K562 (cell line): ENCODE data around the gene EHBP1L1. TPM values are rescaled to one million over a fixed set of nuclear protein-coding genes. Genes with fewer than 3 reads are reported as not detected.

Source experiments
- ATAC-seq: fragments of 200-7000 bp; cut with Tn5 transposase; 3 replicates; pipeline ENCODE4 v1.9.1; 2020; ENCODE audit warnings: moderate library complexity
- BruUV-seq: library from RNA; stranded (reverse); fragments of 400-500 nt; replicated peaks from 2 replicates; lab custom pipeline; 2021; lab: Mats Ljungman, UMichigan
- CTCF ChIA-PET: fragments of 300-600 bp; formaldehyde crosslinking; extraction: SDS; loops from one replicate; lab custom pipeline; 2021; ENCODE audit warnings: low intra/inter-chr PET ratio; lab: Yijun Ruan, JAX
- POLR2A ChIA-PET: fragments of 300-600, 350-650 bp; sonication (Branson Sonifier 250); formaldehyde crosslinking; extraction: SDS; loops from one replicate; lab custom pipeline; 2021; ENCODE audit warnings: antibody characterized with exemption, inconsistent platforms; lab: Yijun Ruan, JAX
- DNase-seq, 4 experiments: peaks; one replicate each; pipeline versions ENCODE4 v3.0.0 to v3.0.0-alpha.2; 2011 to 2018; ENCODE audit warnings: low spot score in 3 of 4, mixed read lengths in 3 of 4; ENCODE audit errors: extremely low read depth in 1 of 4
- FAIRE-seq: peaks from 2 replicates; lab custom pipeline; 2011; peaks lifted over from hg19 to GRCh38; lab: Jason Lieb, UNC
- H2AFZ ChIP-seq: 2 replicates; pipeline ENCODE4 v1.6.0; 2011; ENCODE audit warnings: low read depth, low read length, control low read depth, inconsistent platforms
- H3K27ac ChIP-seq: fragments of 200-600 bp; 3 replicates; pipeline ENCODE4 v1.8.0; 2011; ENCODE audit warnings: low read depth, mild to moderate bottlenecking, control low read depth, inconsistent platforms, low read length, moderate library complexity, mixed read lengths; ENCODE audit errors: extremely low read depth
- H3K27me3 ChIP-seq, 2 experiments: fragments of 300-600 bp in 1 of 2; 2 replicates in 1 of 2; 3 replicates in 1 of 2; pipeline versions ENCODE4 v1.6.0 to v1.8.0; 2011; ENCODE audit warnings: inconsistent platforms in 2 of 2, low read length in 2 of 2, mild to moderate bottlenecking in 1 of 2, mixed read lengths in 1 of 2, moderate library complexity in 1 of 2; ENCODE audit not compliant: control insufficient read depth in 2 of 2, insufficient read depth in 2 of 2
- H3K36me3 ChIP-seq: fragments of 300-600 bp; 3 replicates; pipeline ENCODE4 v1.8.0; 2011; ENCODE audit warnings: mild to moderate bottlenecking, low read length, inconsistent platforms; ENCODE audit not compliant: control insufficient read depth, insufficient read depth
- H3K4me1 ChIP-seq, 2 experiments: fragments of 200-600 bp in 1 of 2; replicated peaks in 1 of 2; 2 replicates in 1 of 2; 3 replicates in 1 of 2; pipeline versions ENCODE4 v1.5.1 to v1.8.0; 2011; ENCODE audit warnings: inconsistent platforms in 2 of 2, low read length in 2 of 2, mild to moderate bottlenecking in 1 of 2, mixed read lengths in 1 of 2, moderate library complexity in 1 of 2; ENCODE audit not compliant: control insufficient read depth in 2 of 2, insufficient read depth in 2 of 2
- H3K4me2 ChIP-seq: 2 replicates; pipeline ENCODE4 v1.6.1; 2011; ENCODE audit warnings: low read length, control low read depth, inconsistent platforms, mixed read lengths; ENCODE audit not compliant: insufficient read depth
- H3K4me3 ChIP-seq: fragments of 200-600 bp; sonication (generic), shearing (Covaris generic); 2 replicates; pipeline ENCODE4 v1.5.1; 2016; ENCODE audit warnings: control low read depth, inconsistent platforms
- H3K79me2 ChIP-seq: fragments of 200-600 bp; 3 replicates; pipeline ENCODE4 v1.8.0; 2011; ENCODE audit warnings: low read length, inconsistent platforms; ENCODE audit not compliant: control insufficient read depth, insufficient read depth
- H3K9ac ChIP-seq, 2 experiments: 2 replicates each; pipeline versions ENCODE4 v1.6.0 to v1.6.1; 2011; ENCODE audit warnings: low read depth in 2 of 2, low read length in 2 of 2, control low read depth in 1 of 2, inconsistent platforms in 1 of 2, mild to moderate bottlenecking in 1 of 2, mixed read lengths in 1 of 2; ENCODE audit not compliant: insufficient read depth in 1 of 2
- H3K9me1 ChIP-seq: one replicate; pipeline ENCODE4 v1.6.0; 2011; ENCODE audit warnings: inconsistent platforms, mild to moderate bottlenecking, low read length, moderate library complexity; ENCODE audit not compliant: control insufficient read depth, insufficient read depth
- H3K9me3 ChIP-seq: replicated peaks from 2 replicates; pipeline ENCODE4 v1.5.1; 2011; ENCODE audit warnings: low read depth, low read length, inconsistent platforms; ENCODE audit not compliant: control insufficient read depth, insufficient read depth
- H4K20me1 ChIP-seq: replicated peaks from 2 replicates; pipeline ENCODE4 v1.6.1; 2011; ENCODE audit warnings: low read length, inconsistent platforms, mixed read lengths; ENCODE audit not compliant: control insufficient read depth, insufficient read depth
- KDM1A ChIP-seq, 2 experiments: fragments of 450-650 bp; IDR thresholded peaks; 2 replicates each; pipeline ENCODE4 v1.6.1; 2016; ENCODE audit warnings: mild to moderate bottlenecking in 2 of 2
- OTX1 ChIP-seq: fragments of 450-650 bp; formaldehyde crosslinking; IDR thresholded peaks from 2 replicates; pipeline ENCODE4 v1.4.0; 2022; ENCODE audit warnings: mild to moderate bottlenecking
- POLR2G ChIP-seq: fragments of 200-400 bp; formaldehyde crosslinking; IDR thresholded peaks from 2 replicates; pipeline ENCODE4 v1.6.1; 2017; ENCODE audit warnings: low read depth, mild to moderate bottlenecking, antibody characterized with exemption, low read length, moderate library complexity
- RBFOX2 ChIP-seq: fragments of 200-400 bp; formaldehyde crosslinking; IDR thresholded peaks from 2 replicates; pipeline ENCODE4 v1.6.1; 2017; ENCODE audit warnings: low read depth, mild to moderate bottlenecking, low read length, moderate library complexity
- RBM22 ChIP-seq: fragments of 200-400 bp; formaldehyde crosslinking; IDR thresholded peaks from 2 replicates; pipeline ENCODE4 v1.6.1; 2018; ENCODE audit warnings: low read length, low read depth; ENCODE audit not compliant: poor library complexity, severe bottlenecking
- ZNF232 ChIP-seq: sonication (generic); formaldehyde crosslinking; IDR thresholded peaks from 2 replicates; pipeline ENCODE4 v1.8.0; 2022; ENCODE audit warnings: mild to moderate bottlenecking, missing genetic modification reagents
- WGBS: fragments of 100-300 bp; shearing (Covaris generic); methylation state at CpG from one replicate; pipeline ENCODE4 v1.1.6; 2016; ENCODE audit warnings: low coverage, mixed read lengths; ENCODE audit not compliant: insufficient coverage; ENCODE audit errors: missing lambda C conversion rate; 5-methylcytosine and 5-hydroxymethylcytosine counted together
- in situ Hi-C: fragments of 300-500 bp; cut with MboI; formaldehyde crosslinking; loops from 4 replicates; pipeline ENCODE4 v1.15.0; 2018; ENCODE audit warnings: inconsistent platforms, mixed read lengths
- intact Hi-C: fragments of 100-400 bp; cut with micrococcal nuclease; formaldehyde crosslinking; loops from 2 replicates; pipeline ENCODE4 v1.14.2; 2022
- polyA plus RNA-seq, 8 experiments: library from polyadenylated mRNA; depleted of rRNA in 4 of 8; stranded (reverse) in 5 of 8; unstranded in 3 of 8; fragments of >200 nt; fragmentation: Nextera tagmentation in 2 of 8; fragmentation: Illumina TruSeq in 1 of 8; extraction: Ambion mirVana in 2 of 8; extraction: Trizol in 1 of 8; gene quantifications; 2 replicates each; pipeline versions ENCODE4 v1.2.1 to v1.2.3, GENCODE V29; 2011 to 2014; ENCODE audit warnings: inconsistent platforms in 1 of 8, missing spikeins in 1 of 8
- total RNA-seq, 7 experiments: library from RNA; depleted of rRNA in 6 of 7; stranded (reverse); fragments of >200 nt in 6 of 7; fragmentation: Illumina TruSeq in 2 of 7; extraction: Trizol in 2 of 7; gene quantifications; 2 replicates each; pipeline versions ENCODE4 v1.2.1 to v1.2.3, GENCODE V29; 2011 to 2021; ENCODE audit warnings: low replicate concordance in 1 of 7

The EHBP1L1 gene
- total and polyA plus RNA-seq, 9 of the 15 experiments (the other 6 are each of a cell fraction or from before 2014, with no cell fraction given): 0.03 to 87.1 (median 26.3) TPM

- no peaks in the 10 kb centered on the region for H3K9me3 ChIP-seq
- no peaks in the 10 kb centered on the region for H4K20me1 ChIP-seq
- H3K27me3 ChIP-seq: no peaks in the 10 kb centered on the region
- TF ChIP-seq KDM1A (IDR thresholded peaks at IDR 0.05): no peak
- TF ChIP-seq OTX1 (CRISPR knock-in tag): no peak
- TF ChIP-seq RBM22: peak; percentile 36
- peak; percentile 12; the same call in 1 of the 2 replicates for TF ChIP-seq POLR2G
- TF ChIP-seq ZNF232: no peak
- peak; percentile 32; the same call in 1 of the 2 replicates for TF ChIP-seq RBFOX2
- H3K4me3 ChIP-seq: no peak overlapping the region
- no peak for ATAC-seq
- intact Hi-C loops: no loop called here
- TSS peak; percentile 58 for BruUV-seq
- WGBS: 93% methylated on average over 39 of the region's 43 CpGs
- H3K36me3 ChIP-seq: peaks cover 53% of the 10 kb centered on the region; the same call in 1 of the 3 replicates
- no peak overlapping the region for H3K27ac ChIP-seq
- H3K4me2 ChIP-seq: no peak overlapping the region
- DNase-seq: no peak
- peaks cover 9 to 46% of the 10 kb centered on the region in 2 experiments for H3K4me1 ChIP-seq
- H3K9ac ChIP-seq: no peak overlapping the region
- no peaks in the 10 kb centered on the region for H3K9me1 ChIP-seq
- H3K79me2 ChIP-seq: no peaks in the 10 kb centered on the region; the same call in 2 of the 3 replicates
- FAIRE-seq: no peak
- ChIA-PET POLR2A (interaction anchor here (0.7 to 6.5 kb wide), 7 partner anchors 8 to 115 kb away, joined by 3 to 48 read pairs (median 4); partner anchors contain the start of genes NEAT1 and SCYL1), CTCF (no interaction called here)
- no peak overlapping the region for H2AFZ ChIP-seq
- in situ Hi-C loops: no loop called here
Measured at GRCh38 chr11:65538232-65538914, 37.5 kb upstream of the EHBP1L1 start.
